ENCODE data around the gene CERS6.

CERS6 gene

GRCh38 chr2:168562971-168563370, 106.9 kb downstream of the CERS6 start:
- Mint-ChIP-seq H3K27ac (ENCODE audit: low read depth) (no peak overlapping the region), H3K36me3 (ENCODE audit: insufficient read depth) (peaks cover 4% of the 10 kb centered on the region), H3K4me3 (no peak overlapping the region), H3K9me3 (no peaks in the 10 kb centered on the region), H3K27me3 (no peaks in the 10 kb centered on the region), H3K4me1 (no peaks in the 10 kb centered on the region)
- no peak for DNase-seq (ENCODE audit: low spot score in 2 of 2)
- ATAC-seq (replicated peaks; ENCODE audit: extremely low read depth, poor library complexity, severe bottlenecking), result no peak

- no peak overlapping the region for H3K4me3 Mint-ChIP-seq
- peaks cover 2% of the 10 kb centered on the region for H3K36me3 Mint-ChIP-seq (ENCODE audit: insufficient read depth)
- H3K27ac Mint-ChIP-seq (ENCODE audit: low read depth), result no peak overlapping the region
- H3K9me3 Mint-ChIP-seq, result no peaks in the 10 kb centered on the region
- no peaks in the 10 kb centered on the region for H3K4me1 Mint-ChIP-seq
- DNase-seq (ENCODE audit: low spot score in 2 of 2) (no peak), ATAC-seq (replicated peaks; ENCODE audit: extremely low read depth, poor library complexity, severe bottlenecking) (no peak)
- no peaks in the 10 kb centered on the region for H3K27me3 Mint-ChIP-seq
Observed at GRCh38 chr2:168564641-168565040, 108.6 kb downstream of the CERS6 start.

- Mint-ChIP-seq H3K4me3 (no peak overlapping the region), H3K27ac (ENCODE audit: low read depth) (no peak overlapping the region), H3K4me1 (no peaks in the 10 kb centered on the region), H3K36me3 (ENCODE audit: insufficient read depth) (peaks cover 2% of the 10 kb centered on the region), H3K9me3 (no peaks in the 10 kb centered on the region), H3K27me3 (no peaks in the 10 kb centered on the region)
- DNase-seq (ENCODE audit: low spot score in 2 of 2), result no peak
- ATAC-seq (replicated peaks; ENCODE audit: extremely low read depth, poor library complexity, severe bottlenecking), result no peak
Observed at GRCh38 chr2:168565112-168565511, 109.0 kb downstream of the CERS6 start.

GRCh38 chr2:168565512-168565911, 109.4 kb downstream of the CERS6 start:
- H3K27ac Mint-ChIP-seq (ENCODE audit: low read depth), result no peak overlapping the region
- ATAC-seq (replicated peaks; ENCODE audit: extremely low read depth, poor library complexity, severe bottlenecking) (no peak), DNase-seq (ENCODE audit: low spot score in 2 of 2) (no peak)
- no peaks in the 10 kb centered on the region for H3K9me3 Mint-ChIP-seq
- H3K4me1 Mint-ChIP-seq, result no peaks in the 10 kb centered on the region
- no peaks in the 10 kb centered on the region for H3K27me3 Mint-ChIP-seq
- no peak overlapping the region for H3K4me3 Mint-ChIP-seq
- H3K36me3 Mint-ChIP-seq (ENCODE audit: insufficient read depth), result peaks cover 2% of the 10 kb centered on the region

GRCh38 chr2:168566974-168567665, 111.0 kb downstream of the CERS6 start:
- Mint-ChIP-seq H3K36me3 (ENCODE audit: insufficient read depth) (peaks cover 2% of the 10 kb centered on the region), H3K27me3 (no peaks in the 10 kb centered on the region), H3K9me3 (no peaks in the 10 kb centered on the region), H3K4me3 (no peak overlapping the region), H3K27ac (ENCODE audit: low read depth) (no peak overlapping the region), H3K4me1 (no peaks in the 10 kb centered on the region)
- DNase-seq (ENCODE audit: low spot score in 2 of 2) (no peak), ATAC-seq (replicated peaks; ENCODE audit: extremely low read depth, poor library complexity, severe bottlenecking) (no peak)

GRCh38 chr2:168567836-168568235, 111.8 kb downstream of the CERS6 start:
- Mint-ChIP-seq H3K27ac (ENCODE audit: low read depth) (no peak overlapping the region), H3K36me3 (ENCODE audit: insufficient read depth) (peaks cover 1% of the 10 kb centered on the region), H3K27me3 (no peaks in the 10 kb centered on the region), H3K4me1 (no peaks in the 10 kb centered on the region), H3K9me3 (no peaks in the 10 kb centered on the region), H3K4me3 (no peak overlapping the region)
- ATAC-seq (replicated peaks; ENCODE audit: extremely low read depth, poor library complexity, severe bottlenecking), result no peak
- DNase-seq (ENCODE audit: low spot score in 2 of 2), result no peak

- Mint-ChIP-seq H3K4me1 (no peaks in the 10 kb centered on the region), H3K4me3 (no peak overlapping the region), H3K36me3 (ENCODE audit: insufficient read depth) (peaks cover 3% of the 10 kb centered on the region), H3K27ac (ENCODE audit: low read depth) (no peak overlapping the region), H3K27me3 (no peaks in the 10 kb centered on the region), H3K9me3 (no peaks in the 10 kb centered on the region)
- DNase-seq (ENCODE audit: low spot score in 2 of 2) (no peak), ATAC-seq (replicated peaks; ENCODE audit: extremely low read depth, poor library complexity, severe bottlenecking) (no peak)
Observed at GRCh38 chr2:168568476-168569267, 112.6 kb downstream of the CERS6 start.

- no peak overlapping the region for H3K27ac Mint-ChIP-seq (ENCODE audit: low read depth)
- no peak for DNase-seq (ENCODE audit: low spot score in 2 of 2)
- ATAC-seq (replicated peaks; ENCODE audit: extremely low read depth, poor library complexity, severe bottlenecking), result no peak
- H3K27me3 Mint-ChIP-seq, result no peaks in the 10 kb centered on the region
- H3K4me1 Mint-ChIP-seq, result no peaks in the 10 kb centered on the region
- H3K9me3 Mint-ChIP-seq, result no peaks in the 10 kb centered on the region
- peaks cover 3% of the 10 kb centered on the region for H3K36me3 Mint-ChIP-seq (ENCODE audit: insufficient read depth)
- H3K4me3 Mint-ChIP-seq, result no peak overlapping the region
Observed at GRCh38 chr2:168571061-168571460, 115.0 kb downstream of the CERS6 start.

- ATAC-seq (replicated peaks; ENCODE audit: extremely low read depth, poor library complexity, severe bottlenecking), result no peak
Observed at GRCh38 chr2:168573128-168573903, 117.2 kb downstream of the CERS6 start.

GRCh38 chr2:168574856-168575630, 119.0 kb downstream of the CERS6 start:
- Mint-ChIP-seq H3K27me3 (no peaks in the 10 kb centered on the region), H3K4me3 (no peak overlapping the region), H3K27ac (ENCODE audit: low read depth) (no peak overlapping the region), H3K9me3 (no peaks in the 10 kb centered on the region), H3K4me1 (no peaks in the 10 kb centered on the region), H3K36me3 (ENCODE audit: insufficient read depth) (peaks cover 3% of the 10 kb centered on the region)
- ATAC-seq (replicated peaks; ENCODE audit: extremely low read depth, poor library complexity, severe bottlenecking) (no peak), DNase-seq (ENCODE audit: low spot score in 2 of 2) (no peak)

More at GRCh38 chr2:168573128-168573903, 117.2 kb downstream of the CERS6 start:
- DNase-seq (ENCODE audit: low spot score in 2 of 2), result no peak
- Mint-ChIP-seq H3K9me3 (no peaks in the 10 kb centered on the region), H3K4me3 (no peak overlapping the region), H3K27ac (ENCODE audit: low read depth) (no peak overlapping the region), H3K4me1 (no peaks in the 10 kb centered on the region), H3K27me3 (no peaks in the 10 kb centered on the region), H3K36me3 (ENCODE audit: insufficient read depth) (peaks cover 3% of the 10 kb centered on the region)

- Mint-ChIP-seq H3K27me3 (no peaks in the 10 kb centered on the region), H3K4me1 (peaks cover 2% of the 10 kb centered on the region), H3K9me3 (no peaks in the 10 kb centered on the region), H3K4me3 (no peak overlapping the region), H3K36me3 (ENCODE audit: insufficient read depth) (peaks cover 1% of the 10 kb centered on the region), H3K27ac (ENCODE audit: low read depth) (no peak overlapping the region)
- DNase-seq (ENCODE audit: low spot score in 2 of 2) (no peak), ATAC-seq (replicated peaks; ENCODE audit: extremely low read depth, poor library complexity, severe bottlenecking) (no peak)
Observed at GRCh38 chr2:168577885-168578284, 121.8 kb downstream of the CERS6 start.

GRCh38 chr2:168583064-168583709, 127.1 kb downstream of the CERS6 start:
- H3K4me3 Mint-ChIP-seq, result no peak overlapping the region
- ATAC-seq (replicated peaks; ENCODE audit: extremely low read depth, poor library complexity, severe bottlenecking), result no peak
- H3K36me3 Mint-ChIP-seq (ENCODE audit: insufficient read depth), result no peaks in the 10 kb centered on the region
- no peaks in the 10 kb centered on the region for H3K9me3 Mint-ChIP-seq
- no peak overlapping the region for H3K27ac Mint-ChIP-seq (ENCODE audit: low read depth)
- H3K4me1 Mint-ChIP-seq, result peaks cover 5% of the 10 kb centered on the region
- H3K27me3 Mint-ChIP-seq, result no peaks in the 10 kb centered on the region
- DNase-seq (ENCODE audit: low spot score in 2 of 2), result no peak

Data from central memory CD8-positive, alpha-beta T cell (primary cell).